GM19240 (cell line): ENCODE data around the gene EPX.

Source experiments
- DNase-seq: peaks from one replicate; pipeline ENCODE4 v3.0.0; 2011; ENCODE audit warnings: low spot score; ENCODE audit not compliant: insufficient read length

EPX gene

GRCh38 chr17:58227733-58228132 is 35.2 kb downstream of the EPX start:
- DNase-seq = no peak

- DNase-seq = no peak
Observed at GRCh38 chr17:58228679-58229078, 36.2 kb downstream of the EPX start.

GRCh38 chr17:58229384-58229783 is 36.9 kb downstream of the EPX start:
- no peak for DNase-seq

GRCh38 chr17:58229881-58230280 is 37.4 kb downstream of the EPX start:
- no peak for DNase-seq

GRCh38 chr17:58231641-58232040 is 39.1 kb downstream of the EPX start:
- no peak for DNase-seq

- peak; percentile 33 for DNase-seq
Observed at GRCh38 chr17:58232707-58233156, 40.2 kb downstream of the EPX start.

GRCh38 chr17:58233543-58233942 is 41.0 kb downstream of the EPX start:
- DNase-seq = peak; percentile 39

GRCh38 chr17:58234512-58234911 is 42.0 kb downstream of the EPX start:
- no peak for DNase-seq

- no peak for DNase-seq
Observed at GRCh38 chr17:58235821-58236220, 43.3 kb downstream of the EPX start.

GRCh38 chr17:58236394-58236793 is 43.9 kb downstream of the EPX start:
- no peak for DNase-seq

GRCh38 chr17:58238147-58238634 is 45.7 kb downstream of the EPX start, which contains the start of gene LPO:
Gene LPO, plus strand, starts transcription at chr17:58238584. Its CDS starts 4,396 bp downstream, at chr17:58242980.
- no peak for DNase-seq

- no peak for DNase-seq
Observed at GRCh38 chr17:58239987-58240386, 47.5 kb downstream of the EPX start.

GRCh38 chr17:58242171-58242784 is 49.8 kb downstream of the EPX start:
- no peak for DNase-seq

GRCh38 chr17:58244963-58245362 is 52.4 kb downstream of the EPX start:
- no peak for DNase-seq

- DNase-seq = no peak
Observed at GRCh38 chr17:58245428-58246103, 53.0 kb downstream of the EPX start.

GRCh38 chr17:58246104-58246740 is 53.7 kb downstream of the EPX start:
- no peak for DNase-seq

- DNase-seq = no peak
Observed at GRCh38 chr17:58246781-58247180, 54.3 kb downstream of the EPX start.

GRCh38 chr17:58247511-58248363 is 55.2 kb downstream of the EPX start:
- DNase-seq = no peak

GRCh38 chr17:58248955-58249269 is 56.4 kb downstream of the EPX start:
- DNase-seq = no peak

GRCh38 chr17:58249270-58250133 is 57.0 kb downstream of the EPX start:
- DNase-seq = peak; percentile 85
